WI38 (cell line): ENCODE data around the gene PDE2A.
"Not testable (repeated sequence)": the region's sequence is repeated elsewhere in the genome, so short reads cannot be mapped to it uniquely, and the experiment has no call there.

ENCODE experiments used
- H3K4me3 ChIP-seq: 2 replicates; pipeline ENCODE4 v1.5.1; 2011; ENCODE audit warnings: low read depth, mild to moderate bottlenecking, control low read depth, low read length
- TF ChIP-seq, protein P1 (sequence below): IDR thresholded peaks from 2 replicates; pipeline ENCODE4 v1.5.1; 2012; ENCODE audit warnings: low read depth, mild to moderate bottlenecking, control low read depth, low read length

Gene PDE2A

GRCh38 chr11:72570893-72571661 is 103.1 kb downstream of the PDE2A start:
- TF ChIP-seq, protein P1, sequence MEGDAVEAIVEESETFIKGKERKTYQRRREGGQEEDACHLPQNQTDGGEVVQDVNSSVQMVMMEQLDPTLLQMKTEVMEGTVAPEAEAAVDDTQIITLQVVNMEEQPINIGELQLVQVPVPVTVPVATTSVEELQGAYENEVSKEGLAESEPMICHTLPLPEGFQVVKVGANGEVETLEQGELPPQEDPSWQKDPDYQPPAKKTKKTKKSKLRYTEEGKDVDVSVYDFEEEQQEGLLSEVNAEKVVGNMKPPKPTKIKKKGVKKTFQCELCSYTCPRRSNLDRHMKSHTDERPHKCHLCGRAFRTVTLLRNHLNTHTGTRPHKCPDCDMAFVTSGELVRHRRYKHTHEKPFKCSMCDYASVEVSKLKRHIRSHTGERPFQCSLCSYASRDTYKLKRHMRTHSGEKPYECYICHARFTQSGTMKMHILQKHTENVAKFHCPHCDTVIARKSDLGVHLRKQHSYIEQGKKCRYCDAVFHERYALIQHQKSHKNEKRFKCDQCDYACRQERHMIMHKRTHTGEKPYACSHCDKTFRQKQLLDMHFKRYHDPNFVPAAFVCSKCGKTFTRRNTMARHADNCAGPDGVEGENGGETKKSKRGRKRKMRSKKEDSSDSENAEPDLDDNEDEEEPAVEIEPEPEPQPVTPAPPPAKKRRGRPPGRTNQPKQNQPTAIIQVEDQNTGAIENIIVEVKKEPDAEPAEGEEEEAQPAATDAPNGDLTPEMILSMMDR = no peak

GRCh38 chr11:72569966-72570892 is 104.0 kb downstream of the PDE2A start:
- H3K4me3 ChIP-seq = no peak overlapping the region
- TF ChIP-seq, protein P1 = no peak

More at GRCh38 chr11:72570893-72571661, 103.1 kb downstream of the PDE2A start:
- H3K4me3 ChIP-seq = no peak overlapping the region

DNA sequence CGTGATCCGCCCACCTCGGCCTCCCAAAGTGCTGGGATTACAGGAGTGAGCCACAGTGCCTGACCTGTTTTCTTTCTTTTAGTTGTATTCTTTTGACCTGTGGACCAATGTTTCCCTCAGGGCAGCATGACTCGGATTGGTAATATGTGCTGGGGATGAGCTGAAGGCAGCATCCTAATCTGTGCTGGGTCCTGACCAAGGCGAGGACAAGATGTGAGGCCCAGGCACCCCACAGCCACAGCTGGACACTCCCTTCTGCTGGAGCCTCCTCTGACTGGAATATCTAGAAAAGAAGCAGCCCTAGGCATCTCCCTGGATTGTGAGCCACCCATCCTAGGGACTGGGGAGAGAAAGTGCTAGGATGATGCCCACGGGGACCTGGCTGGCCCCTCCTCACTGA is 105.4 kb downstream of the PDE2A start:
- no peak overlapping the region for H3K4me3 ChIP-seq
- TF ChIP-seq, protein P1 = no peak

- H3K4me3 ChIP-seq = no peak overlapping the region
- TF ChIP-seq, protein P1 = no peak
Observed at GRCh38 chr11:72562431-72562830, 111.8 kb downstream of the PDE2A start.

DNA sequence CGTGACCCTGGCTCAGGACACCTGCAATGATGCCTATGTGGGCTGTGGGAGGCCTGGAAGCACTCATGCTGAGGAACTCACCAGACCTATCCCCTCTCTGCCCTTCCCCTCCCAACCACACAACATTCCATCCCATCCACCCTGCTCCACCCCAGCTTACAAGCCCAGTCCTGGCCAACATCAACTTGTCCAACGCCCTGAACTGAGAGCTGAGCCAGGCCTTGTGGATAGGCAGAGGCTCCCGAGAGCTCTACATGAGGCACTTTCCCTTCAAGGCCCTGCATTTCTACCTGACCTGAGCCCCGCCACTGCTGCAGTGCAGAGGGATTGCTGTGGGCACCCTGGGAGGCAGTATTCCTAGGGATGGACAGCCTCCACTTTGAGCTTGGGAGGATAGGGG is 112.4 kb downstream of the PDE2A start:
- no peak overlapping the region for H3K4me3 ChIP-seq
- TF ChIP-seq, protein P1 = no peak

DNA sequence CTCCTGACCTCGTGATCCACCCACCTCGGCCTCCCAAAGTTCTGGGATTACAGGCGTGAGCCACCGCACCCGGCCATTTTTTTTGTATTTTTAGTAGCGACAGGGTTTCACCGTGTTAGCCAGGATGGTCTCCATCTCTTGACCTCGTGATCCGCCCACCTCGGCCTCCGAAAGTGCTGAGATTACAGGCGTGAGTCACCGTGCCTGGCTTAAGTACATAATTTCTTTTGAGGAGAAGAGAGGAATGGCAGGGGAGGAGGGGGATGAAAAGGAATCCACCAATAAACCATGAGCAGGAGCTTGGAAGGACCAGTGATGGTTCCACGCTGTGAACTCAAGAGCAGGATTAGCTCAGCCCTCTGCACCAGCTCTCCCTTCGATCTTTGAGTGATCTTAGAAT is 113.4 kb downstream of the PDE2A start:
- H3K4me3 ChIP-seq = not testable (repeated sequence)

GRCh38 chr11:72556433-72556832 is 117.8 kb downstream of the PDE2A start:
- H3K4me3 ChIP-seq = no peak overlapping the region
- TF ChIP-seq, protein P1 = no peak

DNA sequence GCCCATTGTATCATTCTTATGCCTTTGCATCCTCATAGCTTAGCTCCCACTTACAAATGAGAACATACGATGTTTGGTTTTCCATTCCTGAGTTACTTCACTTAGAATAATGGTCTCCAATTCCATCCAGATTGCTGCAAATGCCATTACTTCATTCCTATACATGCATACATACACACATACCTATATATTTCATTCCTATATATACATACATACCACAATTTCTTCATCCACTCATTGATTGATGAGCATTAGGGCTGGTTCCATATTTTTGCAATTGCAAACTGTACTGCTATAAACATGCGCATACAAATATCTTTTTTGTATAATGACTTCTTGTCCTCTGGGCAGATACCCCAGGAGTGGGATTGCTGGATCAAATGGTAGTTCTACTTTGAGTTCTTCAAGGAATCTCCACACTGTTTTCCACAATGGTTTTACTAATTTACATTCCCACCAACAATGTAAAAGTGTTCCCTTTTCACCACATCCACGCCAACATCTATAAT is 119.2 kb downstream of the PDE2A start:
- H3K4me3 ChIP-seq = not testable (repeated sequence)
